K562 treated with DMSO at 1 percent for 12 hours (cell line): ENCODE results near the gene ZNF836. TPM values are rescaled to one million over a fixed set of nuclear protein-coding genes. Genes with fewer than 3 reads are reported as not detected.

Experiments
- total RNA-seq: library from RNA; unstranded; fragments of 300-600 nt; gene quantifications from 2 replicates; pipeline ENCODE4 v1.2.3, GENCODE V29; 2022; ENCODE audit not compliant: insufficient read depth

Gene ZNF836
- 1.9 TPM in 1 of 2 replicates, not detected in the other for total RNA-seq

DNA sequence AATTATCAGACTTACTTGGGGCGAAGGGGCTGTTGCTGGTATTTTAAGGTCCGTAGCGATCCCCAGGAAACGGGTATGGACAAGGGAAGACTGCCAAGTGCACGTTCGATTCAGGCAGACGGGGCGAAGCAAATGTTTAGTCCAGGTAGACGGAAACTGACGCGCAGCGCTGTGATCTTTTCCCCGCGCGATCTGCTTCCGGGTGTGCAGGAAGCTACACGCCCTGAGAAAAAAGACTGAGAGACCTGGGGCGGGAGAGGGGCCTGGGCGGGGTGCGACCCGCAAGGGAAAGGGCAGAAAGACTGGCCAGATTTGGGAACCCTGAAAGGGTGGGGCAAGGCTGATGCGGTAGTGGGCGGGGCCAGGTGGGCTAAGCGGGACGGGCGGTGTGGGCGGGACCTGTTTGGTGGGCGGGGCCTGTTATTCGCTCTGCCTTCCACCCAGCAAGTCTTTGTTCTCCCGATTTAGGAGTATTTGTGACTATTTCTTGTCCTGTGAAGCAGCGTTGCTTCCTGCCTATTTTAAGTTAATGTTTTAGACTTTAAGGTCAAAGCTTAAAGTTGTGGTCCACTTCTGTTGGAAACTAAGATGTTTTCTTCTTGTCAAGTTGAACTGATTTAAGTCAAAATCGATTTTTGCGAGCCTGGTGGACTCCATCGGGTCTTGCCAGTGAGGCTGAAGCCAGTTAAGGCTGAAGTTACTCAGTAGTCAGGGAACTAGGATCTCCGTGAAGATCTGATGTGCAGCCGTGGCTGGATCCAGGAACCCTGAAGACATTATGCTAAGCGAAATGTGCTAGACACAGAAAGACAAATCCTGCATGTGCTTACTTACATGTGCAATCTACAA is at the start of gene ZNF836:
Gene ZNF836 (minus strand): TSS at position 301 of the 849 bp plus-strand sequence. CDS start 3,549 bp downstream, outside the sequence.

DNA sequence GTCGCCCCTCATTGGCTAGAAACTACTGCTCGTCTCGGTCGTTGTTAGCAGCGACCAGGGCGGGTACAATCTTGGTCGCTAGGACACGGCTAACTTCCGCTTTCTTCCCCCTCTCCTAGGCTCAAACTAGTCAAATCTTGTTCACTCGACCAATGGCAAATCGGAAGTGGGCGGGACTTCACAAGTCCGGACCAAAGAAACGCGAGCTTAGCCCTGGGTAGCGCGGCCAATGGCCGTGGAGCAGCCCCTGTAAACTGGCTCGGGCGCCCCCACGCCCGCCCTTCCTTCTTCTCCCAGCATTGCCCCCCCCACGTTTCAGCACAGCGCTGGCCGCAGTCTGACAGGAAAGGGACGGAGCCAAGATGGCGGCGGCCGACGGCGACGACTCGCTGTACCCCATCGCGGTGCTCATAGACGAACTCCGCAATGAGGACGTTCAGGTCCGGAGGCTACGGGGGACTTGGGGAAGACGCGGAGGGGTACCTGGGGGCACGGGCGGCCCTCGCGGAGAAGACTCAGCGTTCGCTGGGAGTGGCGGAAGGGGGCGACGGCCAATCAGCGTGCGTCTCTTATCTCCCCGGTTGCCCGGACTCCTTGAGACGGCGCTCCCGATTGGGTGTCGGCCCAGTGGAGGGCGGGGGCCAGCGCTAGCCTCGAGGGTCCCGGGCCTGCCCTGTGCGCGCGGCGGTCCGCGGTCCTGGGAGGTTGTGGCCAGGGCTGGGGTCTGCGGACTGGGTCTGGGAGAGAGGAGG is 18.5 kb upstream of the ZNF836 start, which contains the start of gene PPP2R1A:
Gene PPP2R1A (plus strand): TSS at position 318 of the 752 bp plus-strand sequence. CDS start 45 bp downstream, at position 363.

DNA sequence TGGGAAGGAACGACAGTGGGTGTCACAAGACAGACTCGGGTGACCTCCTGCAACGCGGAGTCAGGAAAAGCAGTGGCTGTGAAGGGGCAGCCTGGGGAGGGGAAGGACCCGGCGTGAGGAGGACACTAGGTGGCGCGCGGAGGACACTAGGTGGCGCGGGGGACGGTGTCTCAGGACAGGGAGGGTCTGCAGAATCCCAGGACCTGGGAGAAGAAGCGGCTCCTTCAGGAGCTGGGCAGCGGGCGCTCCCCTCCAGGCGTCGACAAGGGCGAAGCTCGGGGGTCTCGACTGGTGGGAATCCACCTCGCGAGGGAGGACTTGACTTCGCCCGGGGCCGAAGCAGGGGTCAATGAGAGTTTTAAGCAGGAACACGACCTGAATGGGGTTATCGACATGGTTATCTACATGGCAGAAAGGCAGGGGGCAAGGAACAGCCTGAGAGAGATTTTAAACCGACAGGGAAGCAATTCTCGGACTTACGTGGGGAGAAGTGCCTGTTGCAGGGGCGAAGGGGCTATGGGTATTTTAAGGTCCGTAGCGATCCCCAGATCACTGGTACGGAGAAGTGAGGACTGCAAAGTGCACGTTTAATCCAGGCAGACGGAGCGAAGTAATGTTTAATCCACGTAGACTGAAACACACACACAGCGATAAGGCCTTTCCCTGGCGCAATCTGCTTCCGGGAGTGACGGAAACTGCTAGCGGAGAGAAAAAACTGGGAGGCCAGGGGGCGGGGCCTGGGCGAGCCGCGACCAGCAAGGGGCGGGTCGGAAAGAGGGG is 32.0 kb downstream of the ZNF836 start, which contains the start of gene ZNF616:
Gene ZNF616 (minus strand): TSS at position 687 of the 780 bp plus-strand sequence. CDS start 9,426 bp downstream, outside the sequence.

Other genes starting within 250 kb of the ZNF836 start
- gene ZNF613, start 244.1 kb downstream of the ZNF836 start, total RNA-seq, result 0.86 and 6.6 TPM in 2 replicates
- 0.82 and 2.3 TPM in 2 replicates for gene ZNF350, start 184.8 kb downstream of the ZNF836 start, total RNA-seq
- gene ZNF615, start 163.4 kb downstream of the ZNF836 start, total RNA-seq, result 0.63 and 1.6 TPM in 2 replicates
- 1.1 and 4.0 TPM in 2 replicates for gene ZNF614, start 143.2 kb downstream of the ZNF836 start, total RNA-seq
- 4.7 and 6.6 TPM in 2 replicates for gene ZNF432, start 122.8 kb downstream of the ZNF836 start, total RNA-seq
- 4.0 and 5.8 TPM in 2 replicates for gene ZNF841, start 75.9 kb downstream of the ZNF836 start, total RNA-seq
- 1.4 and 7.1 TPM in 2 replicates for gene ZNF616, start 31.7 kb downstream of the ZNF836 start, total RNA-seq
- 131 and 138 TPM in 2 replicates for gene PPP2R1A, start 18.4 kb upstream of the ZNF836 start, total RNA-seq
- 2.6 and 6.9 TPM in 2 replicates for gene ZNF766, start 98.0 kb upstream of the ZNF836 start, total RNA-seq
- 2.8 and 3.2 TPM in 2 replicates for gene ZNF480, start 125.5 kb upstream of the ZNF836 start, total RNA-seq
- gene ZNF610, start 164.6 kb upstream of the ZNF836 start, total RNA-seq, result not detected in 2 replicates
- not detected in 2 replicates for gene ZNF880, start 198.3 kb upstream of the ZNF836 start, total RNA-seq
- gene ZNF528, start 226.2 kb upstream of the ZNF836 start, total RNA-seq, result 1.3 and 3.0 TPM in 2 replicates